ENCODE measurements around the gene ZBTB12. TPM values are rescaled to one million over a fixed set of nuclear protein-coding genes. Genes with fewer than 3 reads are reported as not detected.

Gene ZBTB12
- total RNA-seq, 2 experiments from 2014 or later, result 1.9 to 2.4 TPM

DNA sequence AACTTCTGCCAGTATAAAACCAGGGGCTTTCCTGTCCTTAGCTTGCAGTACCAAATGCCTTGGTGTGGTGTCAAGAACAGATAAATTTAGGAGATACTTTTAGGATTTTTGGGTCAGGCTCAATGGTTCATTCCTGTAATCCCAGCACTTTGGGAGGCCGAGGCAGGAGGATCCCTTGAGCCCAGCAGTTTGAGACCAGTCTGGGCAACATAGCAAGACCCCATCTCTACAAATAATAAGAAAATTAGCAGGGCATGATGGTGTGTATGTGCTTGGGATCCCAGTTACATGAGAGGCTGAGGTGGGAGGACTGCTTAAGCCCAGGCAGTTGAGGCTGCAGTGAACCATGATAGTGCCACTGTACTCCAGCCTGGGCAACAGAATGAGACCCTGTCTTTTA, 3.2 kb upstream of the ZBTB12 start:
- H3K9me3 Mint-ChIP-seq (ENCODE audit: low read depth), result no peaks in the 10 kb centered on the region
- intact Hi-C loops (cut with DNase I, micrococcal nuclease), result no loop called here
- CTCF ChIA-PET, result interaction anchor here (1.1 to 1.6 kb wide), 2 partner anchors 47 to 75 kb away, joined by 3 to 6 read pairs; no protein-coding TSS in a partner anchor

DNA sequence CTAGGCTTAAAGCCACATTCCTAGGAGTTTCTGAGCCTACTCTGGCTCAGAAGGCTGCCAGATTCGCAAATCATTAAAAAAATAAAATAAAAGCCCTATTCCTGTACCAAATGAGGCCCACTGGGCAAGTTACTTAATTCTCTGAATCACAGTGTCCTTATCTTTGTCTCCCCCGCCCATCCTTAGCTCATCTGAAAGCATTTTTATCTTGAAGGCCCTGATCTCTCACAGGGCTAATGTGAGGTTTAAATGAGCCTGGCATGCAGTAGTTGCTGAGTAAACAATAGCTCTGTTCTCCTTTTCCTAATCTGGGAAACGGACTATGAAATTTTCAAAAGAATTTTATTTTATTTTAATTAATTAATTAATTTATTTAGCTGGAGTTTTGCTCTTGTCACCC, 2.1 kb upstream of the ZBTB12 start:
- Mint-ChIP-seq H3K4me3 (no peak overlapping the region), H3K27ac (no peak overlapping the region), H3K36me3 (ENCODE audit: low read depth) (peaks cover 2% of the 10 kb centered on the region), H3K9me3 (ENCODE audit: low read depth) (no peaks in the 10 kb centered on the region), H3K4me1 (peaks cover 25% of the 10 kb centered on the region), H3K27me3 (no peaks in the 10 kb centered on the region)
- DNase-seq, result no peak
- ChIA-PET CTCF (interaction anchor here (0.6 to 1.6 kb wide), 4 partner anchors 21 to 211 kb away, joined by 3 to 6 read pairs (median 4); no protein-coding TSS in a partner anchor), POLR2A (no interaction called here)
- ATAC-seq, result no peak
- intact Hi-C loops (cut with DNase I, micrococcal nuclease), result loop anchor here in 1 of 2 experiments (5.0 kb wide), 1 partner anchor 48 kb away; no protein-coding TSS in a partner anchor

More for the DNA sequence above, 3.2 kb upstream of the ZBTB12 start:
- H3K4me3 Mint-ChIP-seq, result no peak overlapping the region
- H3K4me1 Mint-ChIP-seq, result peaks cover 15% of the 10 kb centered on the region
- POLR2A ChIA-PET, result interaction anchor here (1.2 kb wide), 1 partner anchor 82 kb away, joined by 3 read pairs; no protein-coding TSS in a partner anchor
- H3K27ac Mint-ChIP-seq, result no peak overlapping the region
- no peaks in the 10 kb centered on the region for H3K27me3 Mint-ChIP-seq
- no peak for DNase-seq
- no peaks in the 10 kb centered on the region for H3K36me3 Mint-ChIP-seq (ENCODE audit: low read depth)
- ATAC-seq, result no peak

DNA sequence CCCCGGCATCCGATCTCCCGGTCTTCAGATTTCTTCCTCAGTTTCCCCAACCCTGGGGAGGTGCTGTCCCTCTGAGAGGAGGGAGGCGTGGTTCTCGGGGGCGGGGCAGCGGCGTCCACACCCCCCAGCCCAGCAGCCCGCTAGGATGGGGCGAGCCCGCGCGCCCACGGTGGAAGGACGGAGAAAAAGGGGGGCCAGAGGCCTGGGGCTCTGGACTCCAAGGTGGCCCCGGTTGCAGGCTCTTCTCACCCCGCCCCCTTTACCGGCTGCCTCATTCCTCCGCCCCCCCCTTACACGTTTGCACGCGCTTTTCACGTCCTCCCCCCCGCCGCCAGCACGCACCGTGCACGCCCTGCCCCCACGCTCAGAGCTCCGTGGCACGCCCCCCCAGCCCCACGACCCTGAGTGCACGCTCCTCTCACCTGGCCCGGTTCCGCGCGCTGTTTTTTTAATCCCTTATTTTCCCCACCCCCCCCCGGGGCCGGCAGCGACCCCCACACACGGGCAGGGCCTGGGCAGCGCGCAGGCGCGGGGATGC, 402 bp downstream of the ZBTB12 start:
- H3K27me3 Mint-ChIP-seq, result no peaks in the 10 kb centered on the region
- DNase-seq (peak; percentile 79), ATAC-seq (peak; percentile 3)
- peaks cover 26% of the 10 kb centered on the region for H3K4me1 Mint-ChIP-seq
- peaks cover 3% of the 10 kb centered on the region for H3K36me3 Mint-ChIP-seq (ENCODE audit: low read depth)
- no peaks in the 10 kb centered on the region for H3K9me3 Mint-ChIP-seq (ENCODE audit: low read depth)
- POLR2A ChIA-PET, result no interaction called here
- CTCF ChIA-PET, result no interaction called here
- intact Hi-C loops (cut with DNase I, micrococcal nuclease), result loop anchor here in 1 of 2 experiments (5.0 kb wide), 1 partner anchor 51 kb away; no protein-coding TSS in a partner anchor
- H3K27ac Mint-ChIP-seq, result peak overlapping the region; percentile 47
- H3K4me3 Mint-ChIP-seq, result peak overlapping the region; percentile 69

DNA sequence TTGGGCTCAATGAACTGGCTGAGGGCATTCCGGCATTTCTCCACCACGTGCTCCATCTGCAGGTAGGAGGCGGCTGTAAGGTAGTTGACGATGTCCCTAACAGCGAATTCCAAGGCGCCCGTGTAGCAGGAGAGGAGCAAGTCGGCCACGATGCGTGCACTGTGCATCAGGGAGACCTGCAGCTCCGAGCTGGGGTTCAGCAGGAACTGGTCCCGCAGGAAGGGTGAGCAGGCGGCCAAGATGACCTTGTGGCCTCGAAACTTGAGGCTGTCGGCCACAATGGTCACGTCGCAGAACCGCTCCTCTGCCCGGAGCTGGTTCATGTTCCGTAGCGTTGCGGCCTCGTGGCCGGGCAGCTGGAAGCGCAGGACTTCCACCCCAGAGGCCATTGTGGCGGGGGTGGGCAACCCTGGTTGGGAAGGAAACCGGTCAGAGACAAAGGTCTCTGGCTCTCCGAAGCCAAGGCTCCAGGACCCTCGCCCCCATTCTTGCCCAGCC, 920 bp downstream of the ZBTB12 start:
- ATAC-seq (no peak), DNase-seq (no peak)
- intact Hi-C loops (cut with DNase I, micrococcal nuclease), result loop anchor here in 1 of 2 experiments (5.0 kb wide), 1 partner anchor 51 kb away; no protein-coding TSS in a partner anchor
- Mint-ChIP-seq H3K4me1 (peaks cover 30% of the 10 kb centered on the region), H3K27me3 (no peaks in the 10 kb centered on the region), H3K36me3 (ENCODE audit: low read depth) (peaks cover 5% of the 10 kb centered on the region), H3K27ac (peak overlapping the region; percentile 19), H3K9me3 (ENCODE audit: low read depth) (no peaks in the 10 kb centered on the region), H3K4me3 (peak overlapping the region; percentile 69)
- POLR2A ChIA-PET, result interaction anchor here (0.7 kb wide), 1 partner anchor 342 kb away, joined by 3 read pairs; no protein-coding TSS in a partner anchor
- CTCF ChIA-PET, result no interaction called here

DNA sequence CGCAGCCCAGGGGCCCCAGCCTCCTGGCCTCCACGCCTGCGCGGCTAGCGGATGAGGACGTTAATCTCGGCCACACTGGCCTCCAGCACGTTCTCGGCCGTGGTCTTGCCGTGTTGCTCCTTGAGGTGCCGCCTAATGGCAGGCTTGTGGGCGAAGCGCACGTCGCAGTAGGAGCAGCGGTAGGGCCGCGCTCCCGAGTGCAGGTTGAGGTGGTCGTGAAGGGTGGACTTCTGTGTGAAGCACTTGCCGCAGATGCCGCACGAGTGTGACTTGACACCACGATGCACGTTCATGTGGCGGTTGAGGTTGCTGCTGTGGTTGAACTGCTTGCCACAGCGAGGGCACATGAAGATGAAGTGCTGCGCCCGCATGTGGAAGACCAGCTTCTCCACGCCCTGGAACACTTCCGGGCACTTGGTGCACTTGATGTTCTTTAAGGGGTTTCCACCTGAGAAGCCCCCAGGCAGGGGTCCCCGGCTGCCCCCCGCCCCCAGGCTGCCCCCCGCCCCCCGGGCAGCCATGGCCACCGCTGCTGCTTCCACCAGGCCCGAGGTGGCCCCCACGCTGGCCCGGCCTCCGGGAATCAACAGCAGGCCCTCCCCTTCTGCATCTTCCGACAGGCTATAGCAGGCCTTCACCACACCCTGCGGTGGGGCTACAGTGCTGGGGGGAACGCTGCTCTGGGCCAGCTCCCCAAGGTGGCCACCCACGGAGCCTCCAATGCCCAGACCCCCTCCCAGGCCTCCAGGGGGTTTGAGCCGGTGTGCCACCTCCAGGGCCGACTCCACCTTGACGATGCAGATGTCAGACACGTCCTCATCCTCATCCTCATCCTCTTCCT, 1.8 kb downstream of the ZBTB12 start:
- Mint-ChIP-seq H3K9me3 (ENCODE audit: low read depth) (no peaks in the 10 kb centered on the region), H3K4me3 (no peak overlapping the region), H3K4me1 (peaks cover 33% of the 10 kb centered on the region), H3K36me3 (ENCODE audit: low read depth) (peaks cover 8% of the 10 kb centered on the region), H3K27me3 (no peaks in the 10 kb centered on the region), H3K27ac (no peak overlapping the region)
- intact Hi-C loops (cut with DNase I, micrococcal nuclease), result loop anchor here (2.0 to 5.0 kb wide), 3 partner anchors 38 to 359 kb away; partner anchors contain the start of gene NEU1 (in 1 of the 2)
- CTCF ChIA-PET, result interaction anchor here (0.6 kb wide), 1 partner anchor 880 kb away, joined by 3 read pairs; no protein-coding TSS in a partner anchor
- DNase-seq, result peak; percentile 39
- POLR2A ChIA-PET, result interaction anchor here (0.7 kb wide), 1 partner anchor 341 kb away, joined by 3 read pairs; no protein-coding TSS in a partner anchor
- ATAC-seq, result no peak

DNA sequence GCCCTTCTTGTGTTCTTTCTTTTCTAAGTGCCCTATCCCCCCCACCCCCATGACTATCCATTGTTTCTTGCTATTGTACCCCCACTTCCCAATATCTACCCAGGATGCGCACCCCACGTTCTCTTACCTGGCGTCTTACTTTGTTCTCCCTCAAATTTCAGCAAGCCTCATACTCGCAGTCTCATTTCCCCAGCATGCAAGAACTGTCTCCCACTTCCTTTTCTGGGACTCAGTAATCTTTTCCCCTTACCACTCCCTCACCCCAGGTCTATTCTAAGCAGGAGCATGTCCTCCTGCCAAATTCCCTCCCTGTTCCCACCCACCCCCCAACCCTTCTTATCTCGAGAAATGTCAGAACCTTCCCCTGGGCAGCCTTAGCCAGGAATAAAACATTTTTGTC, 2.7 kb downstream of the ZBTB12 start:
- Mint-ChIP-seq H3K4me3 (peak overlapping the region; percentile 57), H3K27ac (peak overlapping the region; percentile 48)
- POLR2A ChIA-PET, result no interaction called here

DNA sequence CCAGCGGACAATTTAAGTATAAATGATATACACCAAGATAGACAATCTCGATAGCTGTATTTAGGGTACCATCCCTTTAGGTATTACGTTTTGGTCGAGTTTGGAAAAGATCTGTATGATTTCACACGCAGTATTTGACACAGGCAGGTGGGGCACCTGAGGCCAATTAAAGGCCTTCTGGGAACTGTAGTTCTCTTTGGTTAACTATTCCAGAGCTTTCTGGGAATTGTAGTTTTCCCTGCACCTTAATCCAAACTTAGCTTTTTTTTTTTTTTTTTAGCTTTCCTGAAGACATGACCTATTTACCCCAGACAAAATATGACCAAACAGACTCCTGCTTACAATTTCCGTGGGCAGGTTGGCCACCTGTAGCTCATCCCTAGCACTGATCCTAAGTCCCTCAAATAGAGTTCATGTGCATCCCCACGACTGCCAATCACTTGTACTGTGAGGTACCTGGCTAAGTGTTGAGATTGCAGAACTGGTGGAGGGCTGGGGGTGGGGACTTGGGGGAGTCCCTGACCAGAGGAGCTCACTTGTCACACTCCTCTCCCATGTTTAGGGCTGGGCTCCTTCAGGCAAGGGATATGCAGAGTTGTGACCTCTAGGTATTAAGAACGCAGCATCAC, 3.4 kb downstream of the ZBTB12 start:
- intact Hi-C loops (cut with DNase I, micrococcal nuclease), result loop anchor here (2.0 to 5.0 kb wide), 2 partner anchors 36 to 358 kb away; partner anchors contain the start of gene NEU1 (in 1 of the 2)
- Mint-ChIP-seq H3K9me3 (ENCODE audit: low read depth) (no peaks in the 10 kb centered on the region), H3K36me3 (ENCODE audit: low read depth) (peaks cover 12% of the 10 kb centered on the region), H3K27ac (peak overlapping the region; percentile 92), H3K4me1 (peaks cover 33% of the 10 kb centered on the region), H3K27me3 (no peaks in the 10 kb centered on the region), H3K4me3 (peak overlapping the region; percentile 96)
- POLR2A ChIA-PET, result interaction anchor here (0.6 to 1.3 kb wide), 4 partner anchors 32 to 71 kb away, joined by 3 read pairs; partner anchors contain the start of genes HSPA1B and NEU1
- peak; percentile 56 for DNase-seq
- CTCF ChIA-PET, result interaction anchor here (0.6 to 1.1 kb wide), 3 partner anchors 12 to 99 kb away, joined by 3 to 4 read pairs (median 3); no protein-coding TSS in a partner anchor
- ATAC-seq, result peak; percentile 47

More for the DNA sequence above, 2.7 kb downstream of the ZBTB12 start:
- Mint-ChIP-seq H3K4me1 (peaks cover 33% of the 10 kb centered on the region), H3K36me3 (ENCODE audit: low read depth) (peaks cover 10% of the 10 kb centered on the region), H3K27me3 (no peaks in the 10 kb centered on the region), H3K9me3 (ENCODE audit: low read depth) (no peaks in the 10 kb centered on the region)
- intact Hi-C loops (cut with DNase I, micrococcal nuclease), result loop anchor here (2.0 to 5.0 kb wide), 2 partner anchors 37 to 358 kb away; partner anchors contain the start of gene NEU1 (in 1 of the 2)
- CTCF ChIA-PET, result interaction anchor here (0.6 kb wide), 1 partner anchor 881 kb away, joined by 3 read pairs; no protein-coding TSS in a partner anchor
- no peak for DNase-seq
- ATAC-seq, result no peak

DNA sequence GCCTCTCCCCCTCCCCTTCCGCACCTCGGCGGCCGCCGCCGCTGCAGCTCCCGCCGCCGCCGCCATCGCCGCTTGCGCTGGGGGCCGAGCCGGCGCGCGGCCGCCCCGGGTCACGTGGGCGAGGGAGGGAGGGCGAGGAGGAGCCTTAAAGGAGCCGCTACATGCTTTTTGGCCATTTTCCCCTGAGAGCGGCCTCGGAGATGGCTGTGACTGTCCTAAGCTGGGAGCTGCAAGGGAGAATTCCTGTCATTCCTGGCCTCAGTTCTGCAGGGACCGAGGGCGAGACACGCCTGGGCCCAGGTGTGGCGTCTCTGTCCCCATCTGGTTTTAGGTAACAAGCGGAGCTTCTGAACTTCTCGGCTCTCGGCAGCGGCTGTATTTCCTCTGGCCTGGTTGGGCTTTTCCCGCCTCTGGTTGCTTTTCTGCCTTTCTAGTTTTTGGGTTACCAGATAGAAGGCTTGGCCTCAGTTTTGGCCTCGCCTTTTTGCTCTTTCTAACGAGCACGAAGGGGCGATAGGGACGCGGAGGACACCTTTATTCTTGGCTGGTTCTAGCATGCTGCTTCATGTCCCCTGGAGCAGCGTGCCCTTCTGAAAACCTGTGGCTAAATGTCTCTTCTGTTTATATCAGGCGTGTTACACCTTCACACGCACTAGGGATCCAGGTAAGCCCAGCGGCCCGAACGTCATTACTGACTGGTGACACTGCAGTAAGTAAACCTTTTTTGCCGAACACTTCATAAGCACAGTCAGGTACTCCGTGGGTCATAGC, 4.1 kb downstream of the ZBTB12 start, which contains the start of gene EHMT2:
Gene EHMT2, minus strand, starts transcription at position 87 of the 771 bp plus-strand sequence. Its CDS starts 21 bp downstream, at position 66.
- intact Hi-C loops (cut with DNase I, micrococcal nuclease), result loop anchor here (1.0 to 5.0 kb wide), 16 partner anchors 34 to 700 kb away; partner anchors contain the start of genes ATF6B (in 1 of the 2), ATP6V1G2 (in 1 of the 2), BAG6 (in 1 of the 2) and DXO (in 1 of the 2)
- Mint-ChIP-seq H3K27ac (peak within 1 kb of the TSS; percentile 92), H3K4me3 (peak within 1 kb of the TSS; percentile 96), H3K27me3 (no peaks in the 10 kb centered on the region), H3K4me1 (peaks cover 30% of the 10 kb centered on the region), H3K9me3 (ENCODE audit: low read depth) (no peaks in the 10 kb centered on the region), H3K36me3 (ENCODE audit: low read depth) (peaks cover 14% of the 10 kb centered on the region)
- CTCF ChIA-PET, result interaction anchor here (0.6 to 1.1 kb wide), 3 partner anchors 11 to 98 kb away, joined by 3 to 4 read pairs (median 3); partner anchors contain the start of gene NEU1
- POLR2A ChIA-PET, result interaction anchor here (0.6 to 1.3 kb wide), 5 partner anchors 15 to 230 kb away, joined by 3 to 5 read pairs (median 3); partner anchors contain the start of genes ATF6B, HSPA1B and NEU1
- DNase-seq, result peak; percentile 94
- ATAC-seq, result peak; percentile 63

DNA sequence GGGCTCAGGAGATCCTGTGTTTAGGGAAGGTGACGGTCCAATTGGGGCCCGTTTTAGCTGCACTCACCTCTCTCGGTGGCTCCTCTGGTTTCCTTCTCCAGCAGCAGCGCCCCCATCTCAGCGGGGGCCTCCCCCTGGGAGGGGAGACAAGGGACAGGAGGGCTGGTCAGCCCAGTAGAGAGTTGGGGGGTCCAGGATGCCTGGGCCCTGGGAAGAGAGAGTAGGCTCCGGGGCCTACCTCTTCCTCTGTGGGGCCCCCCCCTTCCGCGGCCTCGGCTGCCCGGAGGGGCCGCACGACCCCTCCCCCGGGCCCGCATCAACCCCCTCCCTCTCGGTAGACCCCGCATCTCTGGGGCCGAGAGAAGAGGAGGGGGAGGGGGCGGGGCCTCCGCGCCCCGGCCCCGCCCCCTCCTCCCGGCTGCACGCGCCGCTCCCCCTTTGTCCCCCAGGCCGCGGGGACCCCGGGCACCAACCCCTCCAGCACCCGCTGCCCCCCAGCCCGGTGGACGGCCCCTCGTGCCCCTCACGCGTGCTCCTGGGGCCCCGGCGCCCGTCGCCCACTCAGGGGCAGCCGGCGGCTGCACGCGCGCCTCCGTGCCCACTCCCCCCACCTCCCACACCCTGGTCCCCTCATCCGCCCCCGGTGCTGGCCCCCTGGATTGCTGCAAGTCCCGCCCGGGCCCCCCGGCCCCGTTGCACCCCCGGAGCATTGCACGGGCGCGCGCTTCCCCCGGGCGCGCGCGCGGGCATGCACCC, 4.9 kb downstream of the ZBTB12 start:
- POLR2A ChIA-PET, result interaction anchor here (1.0 to 1.3 kb wide), 3 partner anchors 14 to 231 kb away, joined by 3 to 5 read pairs (median 3); partner anchors contain the start of genes ATF6B and NEU1
- CTCF ChIA-PET, result interaction anchor here (0.8 kb wide), 1 partner anchor 34 kb away, joined by 3 read pairs; the partner anchor contains the start of gene NEU1
- Mint-ChIP-seq H3K27ac (peak overlapping the region; percentile 86), H3K27me3 (no peaks in the 10 kb centered on the region), H3K36me3 (ENCODE audit: low read depth) (peaks cover 20% of the 10 kb centered on the region), H3K4me1 (peaks cover 26% of the 10 kb centered on the region), H3K9me3 (ENCODE audit: low read depth) (no peaks in the 10 kb centered on the region), H3K4me3 (peak overlapping the region; percentile 96)
- DNase-seq (peak; percentile 32), ATAC-seq (no peak)
- intact Hi-C loops (cut with DNase I, micrococcal nuclease), result loop anchor here (1.0 to 5.0 kb wide), 15 partner anchors 34 to 700 kb away; partner anchors contain the start of genes ATF6B (in 1 of the 2), ATP6V1G2 (in 1 of the 2), BAG6 (in 1 of the 2) and DXO (in 1 of the 2)

Measured in activated CD4-positive, alpha-beta T cell treated with anti-CD3 and anti-CD28 coated beads for 36 hours (primary cell).